HepG2 (cell line): ENCODE results near the gene CCDC85C. TPM values are rescaled to one million over a fixed set of nuclear protein-coding genes. Genes with fewer than 3 reads are reported as not detected.

Experiments used
- ZNF263 ChIP-seq: sonication (generic); formaldehyde crosslinking; IDR thresholded peaks from 2 replicates; pipeline ENCODE4 v1.4.0; 2020; ENCODE audit warnings: missing genetic modification reagents
- ZNF629 ChIP-seq: sonication (generic); formaldehyde crosslinking; conservative IDR thresholded peaks from 2 replicates; pipeline ENCODE4 v1.5.0; 2020; ENCODE audit warnings: missing genetic modification reagents
- polyA plus RNA-seq, 8 experiments: library from polyadenylated mRNA; depleted of rRNA in 3 of 8; stranded (reverse) in 7 of 8; unstranded in 1 of 8; fragments of >200 nt; fragmentation: Illumina TruSeq in 4 of 8; extraction: Trizol in 4 of 8; gene quantifications; 2 replicates each; pipeline versions ENCODE4 v1.2.1 to v1.2.3, GENCODE V29; 2011 to 2016; ENCODE audit warnings: low read depth in 4 of 8, missing spikeins in 1 of 8, mixed read lengths in 1 of 8; ENCODE audit not compliant: insufficient read depth in 1 of 8
- total RNA-seq, 5 experiments: library from RNA; depleted of rRNA; stranded (reverse); fragments of >200 nt; fragmentation: Illumina TruSeq; extraction: Trizol; gene quantifications; 2 replicates each; pipeline ENCODE4 v1.2.3, GENCODE V29; 2016; ENCODE audit warnings: low read depth in 1 of 5
- TF ChIP-seq, protein P1 (sequence below): sonication (generic); formaldehyde crosslinking; IDR thresholded peaks from one replicate; pipeline ENCODE4 v1.5.1; 2020; ENCODE audit warnings: mild to moderate bottlenecking, missing genetic modification reagents; ENCODE audit errors: not compliant biosample characterization
- TF ChIP-seq, protein P2 (sequence below): sonication (generic); formaldehyde crosslinking; IDR thresholded peaks from 2 replicates; pipeline ENCODE4 v1.4.0; 2020; ENCODE audit warnings: missing genetic modification reagents
- TF ChIP-seq, protein P3 (sequence below): IDR thresholded peaks from 2 replicates; pipeline ENCODE4 v1.6.1; 2016; ENCODE audit warnings: low read depth, borderline replicate concordance
- TF ChIP-seq, protein P4 (sequence below): sonication (generic); formaldehyde crosslinking; IDR thresholded peaks from 2 replicates; pipeline ENCODE4 v1.4.0; 2020; ENCODE audit warnings: missing genetic modification reagents
- TF ChIP-seq, protein P5 (sequence below): sonication (generic); formaldehyde crosslinking; IDR thresholded peaks from 2 replicates; pipeline ENCODE4 v1.5.0; 2020; ENCODE audit warnings: mild to moderate bottlenecking, missing genetic modification reagents, moderate library complexity

Gene CCDC85C
- total and polyA plus RNA-seq, 2 of the 13 experiments (the other 11 are each of a cell fraction or from before 2014, with no cell fraction given), result 18.8 to 43.8 TPM

DNA sequence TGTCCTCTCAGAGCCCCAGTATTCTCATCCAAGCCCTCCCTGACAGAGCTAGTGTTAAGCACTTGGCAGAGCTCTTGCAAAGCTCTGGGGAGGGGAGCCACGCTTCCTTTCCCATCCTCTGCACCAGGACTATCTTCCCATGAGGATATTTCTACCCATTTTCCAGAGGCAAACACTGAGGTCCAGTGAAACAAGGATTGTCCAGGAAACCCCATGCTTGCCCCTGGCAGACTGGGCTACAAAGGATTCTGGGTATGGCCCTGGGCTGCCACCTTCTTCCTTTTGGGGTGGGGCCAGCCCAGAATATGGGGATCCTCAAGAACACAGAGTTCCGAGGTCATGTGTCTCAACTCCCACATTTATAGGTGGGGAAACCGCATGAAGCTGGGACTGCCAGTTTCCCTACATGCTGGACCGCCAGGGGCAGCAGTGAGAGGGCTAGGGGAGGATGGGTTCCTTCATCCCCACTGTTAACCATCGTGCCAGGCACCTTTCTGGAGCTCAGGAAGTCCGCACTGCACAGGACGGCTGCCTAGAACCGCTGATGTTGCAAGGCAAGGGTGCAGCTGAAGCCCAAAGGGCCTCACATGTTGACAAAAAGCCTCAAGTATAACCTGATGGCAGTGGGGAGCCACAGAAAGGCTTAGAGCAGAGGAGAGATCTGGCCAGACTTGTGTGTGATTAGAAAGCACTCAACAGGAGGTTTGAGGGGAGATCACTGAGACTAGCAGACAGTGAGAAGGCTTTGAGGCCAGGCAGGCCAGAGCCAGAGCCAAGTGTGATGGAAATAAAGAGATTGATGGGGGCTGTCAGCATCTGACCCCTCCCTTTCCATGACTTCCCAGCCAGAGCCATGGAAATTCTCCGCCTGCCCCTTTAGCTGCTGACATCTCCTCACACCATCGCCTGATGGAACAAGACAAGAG, 5.5 kb upstream of the CCDC85C start (continued):
- TF ChIP-seq, protein P1, sequence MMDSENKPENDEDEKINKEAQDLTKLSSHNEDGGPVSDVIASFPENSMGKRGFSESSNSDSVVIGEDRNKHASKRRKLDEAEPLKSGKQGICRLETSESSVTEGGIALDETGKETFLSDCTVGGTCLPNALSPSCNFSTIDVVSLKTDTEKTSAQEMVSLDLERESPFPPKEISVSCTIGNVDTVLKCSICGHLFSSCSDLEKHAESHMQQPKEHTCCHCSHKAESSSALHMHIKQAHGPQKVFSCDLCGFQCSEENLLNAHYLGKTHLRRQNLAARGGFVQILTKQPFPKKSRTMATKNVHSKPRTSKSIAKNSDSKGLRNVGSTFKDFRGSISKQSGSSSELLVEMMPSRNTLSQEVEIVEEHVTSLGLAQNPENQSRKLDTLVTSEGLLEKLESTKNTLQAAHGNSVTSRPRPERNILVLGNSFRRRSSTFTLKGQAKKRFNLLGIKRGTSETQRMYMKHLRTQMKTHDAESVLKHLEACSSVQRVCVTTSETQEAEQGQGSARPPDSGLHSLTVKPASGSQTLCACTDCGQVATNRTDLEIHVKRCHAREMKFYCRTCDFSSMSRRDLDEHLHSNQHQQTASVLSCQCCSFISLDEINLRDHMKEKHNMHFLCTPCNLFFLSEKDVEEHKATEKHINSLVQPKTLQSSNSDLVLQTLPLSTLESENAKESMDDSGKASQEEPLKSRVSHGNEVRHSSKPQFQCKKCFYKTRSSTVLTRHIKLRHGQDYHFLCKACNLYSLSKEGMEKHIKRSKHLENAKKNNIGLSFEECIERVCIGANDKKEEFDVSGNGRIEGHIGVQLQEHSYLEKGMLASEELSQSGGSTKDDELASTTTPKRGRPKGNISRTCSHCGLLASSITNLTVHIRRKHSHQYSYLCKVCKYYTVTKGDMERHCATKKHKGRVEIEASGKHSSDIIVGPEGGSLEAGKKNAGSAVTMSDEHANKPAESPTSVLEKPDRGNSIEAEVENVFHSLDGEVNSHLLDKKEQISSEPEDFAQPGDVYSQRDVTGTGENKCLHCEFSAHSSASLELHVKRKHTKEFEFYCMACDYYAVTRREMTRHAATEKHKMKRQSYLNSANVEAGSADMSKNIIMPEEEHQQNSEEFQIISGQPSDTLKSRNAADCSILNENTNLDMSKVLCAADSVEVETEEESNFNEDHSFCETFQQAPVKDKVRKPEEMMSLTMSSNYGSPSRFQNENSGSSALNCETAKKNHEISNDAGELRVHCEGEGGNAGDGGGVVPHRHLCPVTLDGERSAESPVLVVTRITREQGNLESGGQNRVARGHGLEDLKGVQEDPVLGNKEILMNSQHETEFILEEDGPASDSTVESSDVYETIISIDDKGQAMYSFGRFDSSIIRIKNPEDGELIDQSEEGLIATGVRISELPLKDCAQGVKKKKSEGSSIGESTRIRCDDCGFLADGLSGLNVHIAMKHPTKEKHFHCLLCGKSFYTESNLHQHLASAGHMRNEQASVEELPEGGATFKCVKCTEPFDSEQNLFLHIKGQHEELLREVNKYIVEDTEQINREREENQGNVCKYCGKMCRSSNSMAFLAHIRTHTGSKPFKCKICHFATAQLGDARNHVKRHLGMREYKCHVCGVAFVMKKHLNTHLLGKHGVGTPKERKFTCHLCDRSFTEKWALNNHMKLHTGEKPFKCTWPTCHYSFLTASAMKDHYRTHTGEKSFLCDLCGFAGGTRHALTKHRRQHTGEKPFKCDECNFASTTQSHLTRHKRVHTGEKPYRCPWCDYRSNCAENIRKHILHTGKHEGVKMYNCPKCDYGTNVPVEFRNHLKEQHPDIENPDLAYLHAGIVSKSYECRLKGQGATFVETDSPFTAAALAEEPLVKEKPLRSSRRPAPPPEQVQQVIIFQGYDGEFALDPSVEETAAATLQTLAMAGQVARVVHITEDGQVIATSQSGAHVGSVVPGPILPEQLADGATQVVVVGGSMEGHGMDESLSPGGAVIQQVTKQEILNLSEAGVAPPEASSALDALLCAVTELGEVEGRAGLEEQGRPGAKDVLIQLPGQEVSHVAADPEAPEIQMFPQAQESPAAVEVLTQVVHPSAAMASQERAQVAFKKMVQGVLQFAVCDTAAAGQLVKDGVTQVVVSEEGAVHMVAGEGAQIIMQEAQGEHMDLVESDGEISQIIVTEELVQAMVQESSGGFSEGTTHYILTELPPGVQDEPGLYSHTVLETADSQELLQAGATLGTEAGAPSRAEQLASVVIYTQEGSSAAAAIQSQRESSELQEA, result peak; percentile 42
- TF ChIP-seq, protein P2, sequence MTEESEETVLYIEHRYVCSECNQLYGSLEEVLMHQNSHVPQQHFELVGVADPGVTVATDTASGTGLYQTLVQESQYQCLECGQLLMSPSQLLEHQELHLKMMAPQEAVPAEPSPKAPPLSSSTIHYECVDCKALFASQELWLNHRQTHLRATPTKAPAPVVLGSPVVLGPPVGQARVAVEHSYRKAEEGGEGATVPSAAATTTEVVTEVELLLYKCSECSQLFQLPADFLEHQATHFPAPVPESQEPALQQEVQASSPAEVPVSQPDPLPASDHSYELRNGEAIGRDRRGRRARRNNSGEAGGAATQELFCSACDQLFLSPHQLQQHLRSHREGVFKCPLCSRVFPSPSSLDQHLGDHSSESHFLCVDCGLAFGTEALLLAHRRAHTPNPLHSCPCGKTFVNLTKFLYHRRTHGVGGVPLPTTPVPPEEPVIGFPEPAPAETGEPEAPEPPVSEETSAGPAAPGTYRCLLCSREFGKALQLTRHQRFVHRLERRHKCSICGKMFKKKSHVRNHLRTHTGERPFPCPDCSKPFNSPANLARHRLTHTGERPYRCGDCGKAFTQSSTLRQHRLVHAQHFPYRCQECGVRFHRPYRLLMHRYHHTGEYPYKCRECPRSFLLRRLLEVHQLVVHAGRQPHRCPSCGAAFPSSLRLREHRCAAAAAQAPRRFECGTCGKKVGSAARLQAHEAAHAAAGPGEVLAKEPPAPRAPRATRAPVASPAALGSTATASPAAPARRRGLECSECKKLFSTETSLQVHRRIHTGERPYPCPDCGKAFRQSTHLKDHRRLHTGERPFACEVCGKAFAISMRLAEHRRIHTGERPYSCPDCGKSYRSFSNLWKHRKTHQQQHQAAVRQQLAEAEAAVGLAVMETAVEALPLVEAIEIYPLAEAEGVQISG (CRISPR knock-in tag), result 0 out of 2 replicates have a peak, but pooled peaks have one; percentile 17
- TF ChIP-seq, protein P3, sequence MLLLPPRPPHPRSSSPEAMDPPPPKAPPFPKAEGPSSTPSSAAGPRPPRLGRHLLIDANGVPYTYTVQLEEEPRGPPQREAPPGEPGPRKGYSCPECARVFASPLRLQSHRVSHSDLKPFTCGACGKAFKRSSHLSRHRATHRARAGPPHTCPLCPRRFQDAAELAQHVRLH (CRISPR knock-in tag), result 0 out of 2 replicates have a peak, but pooled peaks have one; percentile 37
- TF ChIP-seq ZNF263 (CRISPR knock-in tag), result peak; percentile 86
- TF ChIP-seq, protein P4, sequence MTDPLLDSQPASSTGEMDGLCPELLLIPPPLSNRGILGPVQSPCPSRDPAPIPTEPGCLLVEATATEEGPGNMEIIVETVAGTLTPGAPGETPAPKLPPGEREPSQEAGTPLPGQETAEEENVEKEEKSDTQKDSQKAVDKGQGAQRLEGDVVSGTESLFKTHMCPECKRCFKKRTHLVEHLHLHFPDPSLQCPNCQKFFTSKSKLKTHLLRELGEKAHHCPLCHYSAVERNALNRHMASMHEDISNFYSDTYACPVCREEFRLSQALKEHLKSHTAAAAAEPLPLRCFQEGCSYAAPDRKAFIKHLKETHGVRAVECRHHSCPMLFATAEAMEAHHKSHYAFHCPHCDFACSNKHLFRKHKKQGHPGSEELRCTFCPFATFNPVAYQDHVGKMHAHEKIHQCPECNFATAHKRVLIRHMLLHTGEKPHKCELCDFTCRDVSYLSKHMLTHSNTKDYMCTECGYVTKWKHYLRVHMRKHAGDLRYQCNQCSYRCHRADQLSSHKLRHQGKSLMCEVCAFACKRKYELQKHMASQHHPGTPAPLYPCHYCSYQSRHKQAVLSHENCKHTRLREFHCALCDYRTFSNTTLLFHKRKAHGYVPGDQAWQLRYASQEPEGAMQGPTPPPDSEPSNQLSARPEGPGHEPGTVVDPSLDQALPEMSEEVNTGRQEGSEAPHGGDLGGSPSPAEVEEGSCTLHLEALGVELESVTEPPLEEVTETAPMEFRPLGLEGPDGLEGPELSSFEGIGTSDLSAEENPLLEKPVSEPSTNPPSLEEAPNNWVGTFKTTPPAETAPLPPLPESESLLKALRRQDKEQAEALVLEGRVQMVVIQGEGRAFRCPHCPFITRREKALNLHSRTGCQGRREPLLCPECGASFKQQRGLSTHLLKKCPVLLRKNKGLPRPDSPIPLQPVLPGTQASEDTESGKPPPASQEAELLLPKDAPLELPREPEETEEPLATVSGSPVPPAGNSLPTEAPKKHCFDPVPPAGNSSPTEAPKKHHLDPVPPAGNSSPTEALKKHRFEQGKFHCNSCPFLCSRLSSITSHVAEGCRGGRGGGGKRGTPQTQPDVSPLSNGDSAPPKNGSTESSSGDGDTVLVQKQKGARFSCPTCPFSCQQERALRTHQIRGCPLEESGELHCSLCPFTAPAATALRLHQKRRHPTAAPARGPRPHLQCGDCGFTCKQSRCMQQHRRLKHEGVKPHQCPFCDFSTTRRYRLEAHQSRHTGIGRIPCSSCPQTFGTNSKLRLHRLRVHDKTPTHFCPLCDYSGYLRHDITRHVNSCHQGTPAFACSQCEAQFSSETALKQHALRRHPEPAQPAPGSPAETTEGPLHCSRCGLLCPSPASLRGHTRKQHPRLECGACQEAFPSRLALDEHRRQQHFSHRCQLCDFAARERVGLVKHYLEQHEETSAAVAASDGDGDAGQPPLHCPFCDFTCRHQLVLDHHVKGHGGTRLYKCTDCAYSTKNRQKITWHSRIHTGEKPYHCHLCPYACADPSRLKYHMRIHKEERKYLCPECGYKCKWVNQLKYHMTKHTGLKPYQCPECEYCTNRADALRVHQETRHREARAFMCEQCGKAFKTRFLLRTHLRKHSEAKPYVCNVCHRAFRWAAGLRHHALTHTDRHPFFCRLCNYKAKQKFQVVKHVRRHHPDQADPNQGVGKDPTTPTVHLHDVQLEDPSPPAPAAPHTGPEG (CRISPR knock-in tag), result no peak
- TF ChIP-seq, protein P5, sequence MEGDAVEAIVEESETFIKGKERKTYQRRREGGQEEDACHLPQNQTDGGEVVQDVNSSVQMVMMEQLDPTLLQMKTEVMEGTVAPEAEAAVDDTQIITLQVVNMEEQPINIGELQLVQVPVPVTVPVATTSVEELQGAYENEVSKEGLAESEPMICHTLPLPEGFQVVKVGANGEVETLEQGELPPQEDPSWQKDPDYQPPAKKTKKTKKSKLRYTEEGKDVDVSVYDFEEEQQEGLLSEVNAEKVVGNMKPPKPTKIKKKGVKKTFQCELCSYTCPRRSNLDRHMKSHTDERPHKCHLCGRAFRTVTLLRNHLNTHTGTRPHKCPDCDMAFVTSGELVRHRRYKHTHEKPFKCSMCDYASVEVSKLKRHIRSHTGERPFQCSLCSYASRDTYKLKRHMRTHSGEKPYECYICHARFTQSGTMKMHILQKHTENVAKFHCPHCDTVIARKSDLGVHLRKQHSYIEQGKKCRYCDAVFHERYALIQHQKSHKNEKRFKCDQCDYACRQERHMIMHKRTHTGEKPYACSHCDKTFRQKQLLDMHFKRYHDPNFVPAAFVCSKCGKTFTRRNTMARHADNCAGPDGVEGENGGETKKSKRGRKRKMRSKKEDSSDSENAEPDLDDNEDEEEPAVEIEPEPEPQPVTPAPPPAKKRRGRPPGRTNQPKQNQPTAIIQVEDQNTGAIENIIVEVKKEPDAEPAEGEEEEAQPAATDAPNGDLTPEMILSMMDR (CRISPR knock-in tag), result peak; percentile 75
- TF ChIP-seq ZNF629, result peak; percentile 92
